NCI-H526 (cell line): ENCODE results near the gene N4BP3.
"Not testable (repeated sequence)": the region's sequence is repeated elsewhere in the genome, so short reads cannot be mapped to it uniquely, and the experiment has no call there.

Experiments
- DNase-seq, 2 experiments: peaks; one replicate each; lab custom pipeline; 2025; lab: John Stamatoyannopoulos, UW

N4BP3 gene

GRCh38 chr5:178122346-178122745 is 9.0 kb downstream of the N4BP3 start:
- no peak for DNase-seq

GRCh38 chr5:178123094-178123965 is 10.0 kb downstream of the N4BP3 start:
- DNase-seq = no peak

- peak in 1 of 2 experiments; percentile 18 for DNase-seq
These were observed 10.9 kb downstream of the N4BP3 start for GRCh38 chr5:178123966-178124925.

GRCh38 chr5:178125253-178125906 is 12.0 kb downstream of the N4BP3 start:
- DNase-seq = no peak

DNA sequence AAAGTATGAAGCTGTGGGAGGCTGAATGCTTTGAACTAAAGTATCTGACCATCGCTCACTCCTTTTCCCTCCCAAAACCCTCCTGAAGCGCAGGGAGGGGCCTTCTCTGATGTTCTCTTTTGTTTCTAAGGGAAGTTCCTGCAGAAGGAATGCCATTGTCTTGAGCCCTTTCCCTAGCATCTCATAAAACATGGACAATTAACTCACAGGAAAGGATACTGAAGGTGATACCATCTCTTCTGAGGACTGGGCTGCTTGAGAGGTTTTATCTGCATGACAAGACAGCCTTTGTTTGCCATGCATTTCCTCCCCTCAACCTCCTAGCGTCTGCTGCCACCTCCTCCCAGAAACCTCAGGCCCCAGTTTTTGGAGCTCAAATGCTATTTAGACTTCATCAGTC is 13.2 kb downstream of the N4BP3 start:
- no peak for DNase-seq

DNA sequence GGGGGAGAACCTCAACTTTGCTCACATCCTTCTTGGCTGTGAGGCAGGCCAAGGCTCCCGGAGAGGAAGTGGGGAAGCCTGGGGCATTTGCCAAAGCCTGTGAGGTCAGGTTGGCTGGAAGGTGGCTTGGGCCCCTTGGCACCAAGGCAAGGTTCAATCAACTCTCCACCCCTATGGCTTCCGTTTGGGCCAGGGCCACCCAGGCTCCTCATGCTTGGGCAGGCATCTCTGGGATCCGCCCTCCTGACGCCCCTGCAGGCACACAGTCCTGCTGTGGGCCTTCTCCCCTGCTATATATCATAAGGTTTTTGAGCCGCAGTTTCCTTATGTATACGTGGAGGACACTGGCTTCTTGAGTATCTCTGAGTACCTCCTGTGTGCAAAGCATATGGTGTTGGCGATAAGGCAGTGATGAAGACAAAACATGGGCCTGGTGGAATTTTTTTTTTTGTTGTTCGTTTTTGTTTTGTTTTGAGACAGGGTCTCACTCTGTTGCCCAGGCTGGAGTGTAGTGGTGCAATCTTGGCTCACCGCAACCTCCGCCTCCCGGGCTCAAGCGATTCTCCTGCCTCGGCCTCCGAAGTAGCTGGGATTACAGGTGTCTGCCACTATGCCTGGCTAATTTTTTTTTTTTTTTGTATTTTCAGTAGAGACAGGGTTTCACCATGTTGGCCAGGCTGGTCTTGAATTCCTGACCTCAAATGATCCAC is 14.1 kb downstream of the N4BP3 start:
- not testable (repeated sequence) for DNase-seq

DNA sequence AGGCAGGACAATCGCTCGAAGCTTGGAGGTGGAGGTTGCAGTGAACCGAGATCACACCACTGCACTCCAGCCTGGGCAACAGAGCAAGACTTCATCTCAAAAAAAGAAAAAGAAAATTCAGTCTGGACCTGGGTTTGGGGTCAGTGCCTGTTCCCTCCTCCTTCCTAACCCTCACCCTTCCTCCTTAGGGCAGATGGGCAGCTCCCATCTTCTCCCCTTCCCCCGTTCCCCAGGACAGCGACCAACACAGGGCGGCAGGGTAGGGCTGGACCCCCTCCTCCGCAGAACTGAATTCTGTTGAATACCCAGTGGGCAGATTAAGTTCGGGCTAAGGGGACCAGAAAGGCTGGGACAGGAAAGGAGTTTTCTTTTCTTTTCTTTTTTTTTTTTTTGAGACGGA is 16.0 kb downstream of the N4BP3 start:
- no peak for DNase-seq

DNA sequence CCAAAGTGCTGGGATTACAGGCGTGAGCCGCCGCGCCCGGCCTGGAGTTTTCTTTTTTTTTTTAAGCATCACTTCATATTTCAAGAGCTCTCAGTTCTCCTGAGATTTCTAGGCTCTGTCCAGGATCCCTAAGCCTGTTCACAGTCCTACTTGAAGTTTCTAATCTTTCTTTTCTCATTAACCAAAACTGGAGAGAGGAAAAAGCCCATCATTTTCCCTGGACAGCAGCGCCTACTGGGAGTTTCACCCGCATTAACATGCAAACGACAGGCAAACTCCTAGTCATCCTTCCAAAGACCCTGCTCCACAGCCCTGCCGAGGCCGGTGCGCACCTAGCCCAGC is 16.9 kb downstream of the N4BP3 start:
- not testable (repeated sequence) for DNase-seq

GRCh38 chr5:178130576-178131445 is 17.5 kb downstream of the N4BP3 start, which contains the start of gene RMND5B:
Gene RMND5B, plus strand, starts transcription at chr5:178131014. Its CDS starts 7,106 bp downstream, at chr5:178138120.
- DNase-seq = peak; percentile 40 to 88

- DNase-seq = no peak
These were observed 18.2 kb downstream of the N4BP3 start for GRCh38 chr5:178131446-178131996.

DNA sequence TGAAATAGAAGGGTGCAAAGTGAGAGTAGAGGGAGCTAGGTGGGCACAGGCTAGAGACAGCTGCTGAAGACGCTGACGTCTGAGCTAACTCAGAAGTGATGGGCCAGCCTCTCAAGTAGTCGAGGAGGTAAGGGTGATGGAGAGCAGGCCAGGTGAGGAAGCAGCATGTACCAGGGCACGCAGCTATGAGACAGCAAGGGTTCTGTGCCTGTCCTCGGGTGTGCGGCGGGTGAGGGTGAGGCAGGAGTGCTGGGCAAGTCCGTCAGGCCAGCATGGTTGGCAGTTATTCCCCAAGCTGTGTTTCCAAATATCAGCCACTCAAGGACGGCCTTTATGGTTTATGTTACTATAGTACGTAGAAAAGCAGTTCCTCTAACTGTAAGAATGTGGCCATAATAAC is 23.7 kb downstream of the N4BP3 start:
- no peak for DNase-seq

DNA sequence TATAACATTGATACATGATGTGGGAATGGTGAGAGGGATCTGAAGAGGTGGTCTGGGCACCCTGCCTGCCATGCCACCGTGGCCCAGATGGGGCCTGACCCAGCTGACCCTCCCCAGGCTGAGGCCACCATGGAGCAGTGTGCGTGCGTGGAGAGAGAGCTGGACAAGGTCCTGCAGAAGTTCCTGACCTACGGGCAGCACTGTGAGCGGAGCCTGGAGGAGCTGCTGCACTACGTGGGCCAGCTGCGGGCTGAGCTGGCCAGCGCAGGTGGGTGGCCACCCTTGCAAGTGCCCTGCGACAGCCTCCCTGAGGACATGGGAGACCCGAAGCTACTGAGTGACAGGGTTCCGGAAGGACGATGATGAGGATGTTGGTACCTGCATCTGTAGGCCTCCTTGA is 24.7 kb downstream of the N4BP3 start:
- no peak for DNase-seq

DNA sequence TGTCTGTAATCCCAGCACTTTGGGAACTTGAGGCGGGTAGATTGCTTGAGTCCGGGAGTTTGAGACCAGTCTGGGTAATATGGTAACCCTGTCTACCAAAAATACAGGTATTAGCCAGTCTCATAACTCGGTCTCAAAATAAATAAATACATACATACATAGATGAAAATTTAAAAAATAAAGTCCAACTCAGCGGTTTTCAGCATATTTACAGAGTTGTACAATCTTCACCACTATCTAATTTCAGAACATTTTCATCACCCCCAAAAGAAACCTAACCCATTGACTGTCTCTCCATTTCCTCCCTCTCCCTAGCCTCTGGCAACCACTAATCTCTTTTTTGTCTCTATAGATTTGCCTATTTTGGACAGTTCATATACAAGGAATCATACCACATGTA is 28.2 kb downstream of the N4BP3 start:
- DNase-seq = no peak

DNA sequence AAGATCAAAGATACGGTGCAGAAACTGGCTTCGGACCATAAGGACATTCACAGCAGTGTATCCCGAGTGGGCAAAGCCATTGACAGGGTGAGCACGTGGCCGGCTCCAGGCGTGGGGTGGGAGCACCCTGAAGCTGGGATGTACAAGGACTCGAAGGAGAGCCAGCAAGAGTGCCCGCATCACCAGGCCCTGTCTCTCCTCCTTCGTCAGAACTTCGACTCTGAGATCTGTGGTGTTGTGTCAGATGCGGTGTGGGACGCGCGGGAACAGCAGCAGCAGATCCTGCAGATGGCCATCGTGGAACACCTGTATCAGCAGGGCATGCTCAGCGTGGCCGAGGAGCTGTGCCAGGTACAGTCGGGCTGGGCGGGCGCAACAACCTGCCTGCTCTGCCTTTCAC is 29.3 kb downstream of the N4BP3 start:
- no peak for DNase-seq

- DNase-seq = no peak
These were observed 29.9 kb downstream of the N4BP3 start for GRCh38 chr5:178143246-178143645.

DNA sequence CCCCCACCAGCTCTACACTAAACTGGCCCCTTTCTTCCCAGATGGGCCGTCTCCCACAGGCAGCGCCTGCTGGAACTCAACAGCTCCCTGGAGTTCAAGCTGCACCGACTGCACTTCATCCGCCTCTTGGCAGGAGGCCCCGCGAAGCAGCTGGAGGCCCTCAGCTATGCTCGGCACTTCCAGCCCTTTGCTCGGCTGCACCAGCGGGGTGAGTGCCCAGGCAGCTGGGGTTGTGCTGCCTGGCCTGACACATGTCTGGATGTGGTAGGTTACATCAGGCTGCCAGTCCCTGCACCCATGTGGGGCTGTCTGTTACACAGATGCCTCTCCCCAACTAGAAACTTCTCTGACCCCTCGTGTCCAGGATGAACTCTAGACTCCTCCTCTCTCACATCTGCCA is 30.6 kb downstream of the N4BP3 start:
- DNase-seq = no peak

DNA sequence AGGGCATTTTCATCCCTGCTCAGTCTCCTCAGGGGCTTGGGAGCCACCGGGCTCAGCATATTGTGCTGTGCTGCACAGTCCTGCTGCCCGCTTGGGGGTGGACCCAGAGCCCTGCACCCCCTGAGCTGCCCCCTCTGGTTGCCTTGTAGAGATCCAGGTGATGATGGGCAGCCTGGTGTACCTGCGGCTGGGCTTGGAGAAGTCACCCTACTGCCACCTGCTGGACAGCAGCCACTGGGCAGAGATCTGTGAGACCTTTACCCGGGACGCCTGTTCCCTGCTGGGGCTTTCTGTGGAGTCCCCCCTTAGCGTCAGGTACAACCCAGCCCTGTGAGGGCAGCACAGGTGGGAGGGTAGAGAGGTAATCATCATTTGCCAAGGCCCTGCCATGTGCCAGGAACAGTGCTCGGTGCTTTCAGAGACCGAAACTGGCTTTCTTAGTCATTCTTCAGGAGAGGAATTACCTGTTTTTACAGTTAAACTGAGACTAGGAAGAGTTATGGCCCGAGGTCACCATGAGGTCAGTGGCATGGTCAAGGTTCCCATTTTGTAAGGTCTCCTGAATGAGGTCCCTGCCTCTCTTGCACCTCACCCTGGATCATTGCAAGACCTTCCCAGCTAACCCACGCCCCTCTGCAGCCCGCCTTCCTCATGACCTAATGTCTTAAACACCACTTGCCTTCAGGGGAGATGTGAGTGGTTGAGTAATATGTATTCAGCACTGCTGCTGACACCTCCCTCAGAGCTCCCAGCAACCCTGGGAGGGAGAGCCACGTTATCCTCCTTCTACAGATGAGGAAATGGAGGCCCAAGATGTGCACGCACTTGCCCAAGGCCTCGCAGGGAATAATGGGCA is 32.9 kb downstream of the N4BP3 start:
- peak; percentile 21 to 73 for DNase-seq

GRCh38 chr5:178147406-178147805 is 34.1 kb downstream of the N4BP3 start:
- no peak for DNase-seq

GRCh38 chr5:178149199-178149932 is 36.0 kb downstream of the N4BP3 start:
- no peak for DNase-seq
